Neural progenitor cell (in vitro differentiated cells): ENCODE measurements around the gene SNX13. TPM values are rescaled to one million over a fixed set of nuclear protein-coding genes. Genes with fewer than 3 reads are reported as not detected.
A peak's percentile ranks its signal among the peaks of the same experiment; 100 is the strongest.

Source experiments
- DNase-seq: peaks from one replicate; pipeline ENCODE4 v3.0.0-alpha.2; 2016; ENCODE audit warnings: low spot score
- H2AFZ ChIP-seq: fragments of 200-600 bp; sonication (generic); replicated peaks from 2 replicates; pipeline ENCODE4 v1.6.1; 2016; ENCODE audit warnings: antibody characterized with exemption
- H3F3A ChIP-seq: fragments of 200-600 bp; sonication (generic); 2 replicates; pipeline ENCODE4 v1.6.1; 2016; ENCODE audit warnings: antibody characterized with exemption, low read depth
- H3K27ac ChIP-seq: fragments of 200-600 bp; sonication (generic); 2 replicates; pipeline ENCODE4 v1.5.1; 2016; ENCODE audit warnings: mild to moderate bottlenecking
- H3K27me3 ChIP-seq: fragments of 200-600 bp; sonication (generic); 2 replicates; pipeline ENCODE4 v1.6.1; 2016; ENCODE audit warnings: mild to moderate bottlenecking, moderate library complexity
- H3K36me3 ChIP-seq: fragments of 200-600 bp; sonication (generic); 2 replicates; pipeline ENCODE4 v1.5.1; 2016
- H3K4me1 ChIP-seq: fragments of 200-600 bp; sonication (generic); 2 replicates; pipeline ENCODE4 v1.6.1; 2016; ENCODE audit warnings: mixed run types
- H3K4me2 ChIP-seq: fragments of 200-600 bp; sonication (generic); 2 replicates; pipeline ENCODE4 v1.6.1; 2016
- H3K4me3 ChIP-seq: fragments of 200-600 bp; sonication (generic); 2 replicates; pipeline ENCODE4 v1.5.1; 2016
- H3K79me2 ChIP-seq: fragments of 200-600 bp; sonication (generic); 2 replicates; pipeline ENCODE4 v1.6.1; 2016; ENCODE audit warnings: low read depth
- H3K9ac ChIP-seq: fragments of 200-600 bp; sonication (generic); 2 replicates; pipeline ENCODE4 v1.6.1; 2016
- H3K9me3 ChIP-seq: fragments of 200-600 bp; sonication (generic); 2 replicates; pipeline ENCODE4 v1.5.1; 2016; ENCODE audit warnings: low read depth
- H4K20me1 ChIP-seq: fragments of 200-600 bp; sonication (generic); 2 replicates; pipeline ENCODE4 v1.6.1; 2016; ENCODE audit warnings: low read depth
- H3K27ac Mint-ChIP-seq: 3 replicates; pipeline ENCODE4 v1.8.0; 2021; ENCODE audit warnings: mixed read lengths
- H3K27me3 Mint-ChIP-seq: 2 replicates; pipeline ENCODE4 v1.8.0; 2022; ENCODE audit warnings: low read depth, mild to moderate bottlenecking, inconsistent platforms, moderate library complexity, mixed read lengths; ENCODE audit not compliant: insufficient read depth
- H3K36me3 Mint-ChIP-seq: 3 replicates; pipeline ENCODE4 v1.8.0; 2021; ENCODE audit warnings: mixed read lengths
- H3K4me1 Mint-ChIP-seq: 3 replicates; pipeline ENCODE4 v1.8.0; 2021; ENCODE audit warnings: mixed read lengths
- H3K4me3 Mint-ChIP-seq: 3 replicates; pipeline ENCODE4 v1.8.0; 2021; ENCODE audit warnings: mild to moderate bottlenecking, moderate library complexity, mixed read lengths
- H3K9me3 Mint-ChIP-seq: 3 replicates; pipeline ENCODE4 v1.8.0; 2020; ENCODE audit warnings: mixed read lengths
- CTCF ChIP-seq: fragments of 200-600 bp; sonication (generic); IDR thresholded peaks from 2 replicates; pipeline ENCODE4 v1.5.1; 2017; ENCODE audit warnings: antibody characterized with exemption, mild to moderate bottlenecking
- EZH2 ChIP-seq: fragments of 200-600 bp; sonication (generic); IDR thresholded peaks from 2 replicates; pipeline ENCODE4 v1.6.1; 2017; ENCODE audit warnings: antibody characterized with exemption, mild to moderate bottlenecking, moderate library complexity
- EZH2phosphoT487 ChIP-seq: fragments of 200-600 bp; sonication (generic); IDR thresholded peaks from 2 replicates; pipeline ENCODE4 v1.6.1; 2017; ENCODE audit warnings: antibody characterized with exemption
- total RNA-seq: library from RNA; depleted of rRNA; stranded (reverse); fragments of >200 nt; gene quantifications from 2 replicates; pipeline ENCODE4 v1.2.3, GENCODE V29; 2015; ENCODE audit warnings: low replicate concordance

SNX13 gene
- total RNA-seq, 1 donor from 2014 or later, result 67.5 TPM

DNA sequence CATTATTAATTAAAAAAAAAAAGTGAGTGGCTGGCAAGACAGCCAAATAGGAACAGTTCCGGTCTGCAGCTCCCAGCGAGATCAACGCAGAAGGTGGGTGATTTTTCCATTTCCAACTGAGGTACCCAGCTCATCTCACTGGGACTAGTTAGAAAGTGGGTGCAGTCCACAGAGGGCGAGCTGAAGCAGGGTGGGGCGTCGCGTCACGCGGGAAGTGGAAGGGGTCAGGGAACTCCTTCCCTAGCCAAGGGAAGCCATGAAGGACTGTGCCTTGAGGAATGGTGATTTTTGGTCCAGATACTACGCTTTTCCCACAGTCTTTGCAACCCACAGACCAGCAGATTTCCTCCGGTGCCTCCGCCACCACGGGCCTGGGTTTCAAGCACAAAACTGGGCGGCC, 133.7 kb downstream of the SNX13 start:
- TF ChIP-seq EZH2phosphoT487 (no peak), EZH2 (no peak), CTCF (no peak)
- no peak overlapping the region for H3K4me3 ChIP-seq
- no peaks in the 10 kb centered on the region for H3K27me3 Mint-ChIP-seq
- H2AFZ ChIP-seq, result no peak overlapping the region
- DNase-seq, result no peak
- no peaks in the 10 kb centered on the region for H3K4me1 Mint-ChIP-seq
- H3K27ac Mint-ChIP-seq, result peak overlapping the region; percentile 21
- no peaks in the 10 kb centered on the region for H4K20me1 ChIP-seq
- no peak overlapping the region for H3K9ac ChIP-seq
- no peak overlapping the region for H3K4me3 Mint-ChIP-seq
- H3K27me3 ChIP-seq, result no peaks in the 10 kb centered on the region
- H3K79me2 ChIP-seq, result no peaks in the 10 kb centered on the region
- no peaks in the 10 kb centered on the region for H3F3A ChIP-seq
- H3K9me3 ChIP-seq, result no peaks in the 10 kb centered on the region
- H3K9me3 Mint-ChIP-seq, result peaks cover 26% of the 10 kb centered on the region
- H3K36me3 ChIP-seq, result peaks cover 8% of the 10 kb centered on the region
- no peaks in the 10 kb centered on the region for H3K4me1 ChIP-seq
- H3K36me3 Mint-ChIP-seq, result peaks cover 41% of the 10 kb centered on the region
- no peak overlapping the region for H3K27ac ChIP-seq
- H3K4me2 ChIP-seq, result no peak overlapping the region

GRCh38 chr7:17802056-17802455, 138.2 kb downstream of the SNX13 start:
- Histone ChIP-seq H3K27me3 (no peaks in the 10 kb centered on the region), H3K4me3 (no peak overlapping the region), H3K36me3 (peaks cover 19% of the 10 kb centered on the region), H3K4me1 (no peaks in the 10 kb centered on the region), H2AFZ (no peak overlapping the region), H3K27ac (no peak overlapping the region), H3K4me2 (no peak overlapping the region), H3K9ac (no peak overlapping the region), H3K9me3 (no peaks in the 10 kb centered on the region), H3F3A (no peaks in the 10 kb centered on the region), H3K79me2 (no peaks in the 10 kb centered on the region), H4K20me1 (no peaks in the 10 kb centered on the region)
- H3K9me3 Mint-ChIP-seq, result no peaks in the 10 kb centered on the region
- H3K36me3 Mint-ChIP-seq, result peaks cover 9% of the 10 kb centered on the region
- no peak for DNase-seq
- H3K4me3 Mint-ChIP-seq, result no peak overlapping the region
- H3K27ac Mint-ChIP-seq, result no peak overlapping the region
- TF ChIP-seq EZH2phosphoT487, result no peak
- TF ChIP-seq EZH2, result no peak
- TF ChIP-seq CTCF, result no peak
- H3K4me1 Mint-ChIP-seq, result no peaks in the 10 kb centered on the region
- no peaks in the 10 kb centered on the region for H3K27me3 Mint-ChIP-seq

GRCh38 chr7:17792075-17792936, 148.0 kb downstream of the SNX13 start:
- Histone ChIP-seq H3K79me2 (no peaks in the 10 kb centered on the region), H3K36me3 (no peaks in the 10 kb centered on the region), H3F3A (no peaks in the 10 kb centered on the region), H3K27ac (no peak overlapping the region), H3K9ac (no peak overlapping the region), H3K4me1 (no peaks in the 10 kb centered on the region), H2AFZ (no peak overlapping the region), H3K27me3 (no peaks in the 10 kb centered on the region), H3K4me2 (no peak overlapping the region), H3K4me3 (no peak overlapping the region), H4K20me1 (no peaks in the 10 kb centered on the region), H3K9me3 (no peaks in the 10 kb centered on the region)
- no peak overlapping the region for H3K4me3 Mint-ChIP-seq
- H3K36me3 Mint-ChIP-seq, result peaks cover 6% of the 10 kb centered on the region
- no peaks in the 10 kb centered on the region for H3K4me1 Mint-ChIP-seq
- no peaks in the 10 kb centered on the region for H3K27me3 Mint-ChIP-seq
- DNase-seq, result no peak
- H3K9me3 Mint-ChIP-seq, result no peaks in the 10 kb centered on the region
- TF ChIP-seq CTCF (no peak), EZH2 (no peak)
- H3K27ac Mint-ChIP-seq, result no peak overlapping the region
